LNCaP clone FGC (cell line): ENCODE measurements around the gene SLC39A5.

Experiments
- DNase-seq: peaks from one replicate; pipeline ENCODE4 v3.0.0-alpha.2; 2011; ENCODE audit warnings: low read depth
- H3K4me3 ChIP-seq: 2 replicates; pipeline ENCODE4 v1.5.1; 2011; ENCODE audit warnings: mild to moderate bottlenecking, low read depth, low read length, control low read depth
- TF ChIP-seq, protein P1 (sequence below): IDR thresholded peaks from 2 replicates; pipeline ENCODE4 v1.5.1; 2012; ENCODE audit warnings: mild to moderate bottlenecking; ENCODE audit not compliant: control insufficient read depth, insufficient read depth; ENCODE audit errors: extremely low read depth

Gene SLC39A5

GRCh38 chr12:56202838-56203237, 27.0 kb upstream of the SLC39A5 start:
- TF ChIP-seq, protein P1, sequence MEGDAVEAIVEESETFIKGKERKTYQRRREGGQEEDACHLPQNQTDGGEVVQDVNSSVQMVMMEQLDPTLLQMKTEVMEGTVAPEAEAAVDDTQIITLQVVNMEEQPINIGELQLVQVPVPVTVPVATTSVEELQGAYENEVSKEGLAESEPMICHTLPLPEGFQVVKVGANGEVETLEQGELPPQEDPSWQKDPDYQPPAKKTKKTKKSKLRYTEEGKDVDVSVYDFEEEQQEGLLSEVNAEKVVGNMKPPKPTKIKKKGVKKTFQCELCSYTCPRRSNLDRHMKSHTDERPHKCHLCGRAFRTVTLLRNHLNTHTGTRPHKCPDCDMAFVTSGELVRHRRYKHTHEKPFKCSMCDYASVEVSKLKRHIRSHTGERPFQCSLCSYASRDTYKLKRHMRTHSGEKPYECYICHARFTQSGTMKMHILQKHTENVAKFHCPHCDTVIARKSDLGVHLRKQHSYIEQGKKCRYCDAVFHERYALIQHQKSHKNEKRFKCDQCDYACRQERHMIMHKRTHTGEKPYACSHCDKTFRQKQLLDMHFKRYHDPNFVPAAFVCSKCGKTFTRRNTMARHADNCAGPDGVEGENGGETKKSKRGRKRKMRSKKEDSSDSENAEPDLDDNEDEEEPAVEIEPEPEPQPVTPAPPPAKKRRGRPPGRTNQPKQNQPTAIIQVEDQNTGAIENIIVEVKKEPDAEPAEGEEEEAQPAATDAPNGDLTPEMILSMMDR = no peak
- no peak overlapping the region for H3K4me3 ChIP-seq
- no peak for DNase-seq

DNA sequence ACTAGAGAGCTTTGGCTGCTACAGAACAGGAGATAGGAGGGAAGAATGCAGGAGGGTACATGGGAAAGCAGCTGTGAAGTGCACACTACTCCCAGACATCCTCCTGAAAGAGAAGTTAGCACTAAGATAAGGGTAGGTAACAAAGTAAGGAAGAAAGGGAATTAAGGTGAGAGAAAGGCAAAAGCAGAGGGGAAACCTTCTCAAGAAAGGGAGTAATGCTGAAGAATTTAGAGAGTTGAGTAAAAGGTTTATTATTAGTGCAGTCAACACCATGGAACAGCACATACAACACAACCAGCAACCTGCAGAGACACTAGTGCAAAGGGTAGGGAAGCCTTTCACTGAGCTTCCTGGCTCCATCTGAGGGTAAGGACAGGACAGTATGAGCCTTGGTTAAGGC, 25.6 kb upstream of the SLC39A5 start:
- H3K4me3 ChIP-seq = no peak overlapping the region
- no peak for DNase-seq
- TF ChIP-seq, protein P1 = no peak

DNA sequence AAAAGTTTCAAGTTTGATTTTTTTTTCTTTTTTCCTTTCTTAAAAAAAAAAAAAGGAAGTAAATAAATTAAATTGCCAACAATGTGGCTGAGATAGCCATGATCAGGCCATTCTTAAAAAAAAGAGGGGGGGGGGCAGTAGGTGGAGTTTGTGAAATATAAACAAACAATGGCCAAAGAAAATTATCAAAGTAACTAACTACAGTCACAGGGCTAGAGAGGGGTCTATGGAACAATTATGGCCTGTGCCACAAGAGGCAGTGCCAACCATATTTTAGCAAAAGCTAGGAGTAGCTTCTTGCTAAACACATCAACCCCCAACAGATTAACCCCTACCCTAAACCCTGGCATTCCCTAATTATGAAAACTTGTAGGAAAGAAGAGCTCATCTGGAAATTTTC, 24.4 kb upstream of the SLC39A5 start:
- TF ChIP-seq, protein P1 = no peak
- no peak for DNase-seq
- no peak overlapping the region for H3K4me3 ChIP-seq

DNA sequence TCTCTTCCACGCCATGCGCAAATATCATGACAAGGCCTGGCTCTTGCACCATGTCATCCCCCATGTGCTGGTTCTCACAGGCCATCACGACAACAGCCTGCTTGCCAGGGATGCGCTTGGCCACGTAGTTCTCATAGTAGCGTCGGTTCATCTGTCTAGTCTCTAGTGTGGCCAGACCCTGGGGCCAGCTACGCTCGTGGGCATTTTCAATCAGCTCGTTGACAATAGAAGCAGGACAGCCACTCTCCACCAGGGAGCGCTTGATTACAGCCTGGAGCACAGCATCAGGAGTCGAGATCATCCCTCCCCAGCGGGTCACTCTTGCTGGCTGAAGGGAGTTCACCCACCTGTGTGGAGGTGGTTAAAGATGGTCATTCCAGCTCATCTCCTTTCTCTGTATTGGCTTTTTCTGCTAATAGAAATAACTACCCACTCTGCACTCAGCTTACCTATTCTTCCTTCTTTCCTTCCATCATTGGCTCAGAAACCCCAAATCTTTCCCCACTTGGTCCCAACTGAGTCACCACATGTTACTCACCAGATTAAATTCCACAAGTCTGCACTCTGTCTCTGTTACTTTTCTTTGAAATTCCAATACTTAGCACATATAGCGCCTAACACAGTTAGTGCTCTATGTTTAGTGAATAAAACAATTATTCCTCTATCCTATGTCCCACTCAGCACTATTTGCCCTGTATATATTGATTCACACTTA, 23.2 kb upstream of the SLC39A5 start:
- H3K4me3 ChIP-seq = no peak overlapping the region
- TF ChIP-seq, protein P1 = peak; percentile 34
- no peak for DNase-seq

DNA sequence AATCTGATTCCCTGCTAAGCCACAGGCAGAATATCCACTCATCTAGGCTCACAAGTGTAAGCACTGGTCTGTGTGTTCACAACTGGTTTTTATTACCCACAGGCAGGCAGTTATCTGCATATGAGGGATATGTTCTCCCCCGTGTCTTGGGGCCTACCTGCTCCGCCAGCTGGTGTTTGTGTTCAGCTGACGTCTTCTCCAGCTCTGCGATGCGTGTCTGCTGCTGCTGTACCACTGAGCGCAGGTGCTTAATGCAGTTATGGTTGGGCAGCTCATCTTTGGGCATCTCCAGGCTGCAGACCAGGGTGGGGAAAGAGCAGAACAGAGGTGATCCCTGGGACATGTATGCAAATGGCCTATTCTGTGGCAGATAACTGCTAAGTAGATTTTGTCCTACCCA, 21.8 kb upstream of the SLC39A5 start:
- no peak overlapping the region for H3K4me3 ChIP-seq
- TF ChIP-seq, protein P1 = no peak
- DNase-seq = no peak

DNA sequence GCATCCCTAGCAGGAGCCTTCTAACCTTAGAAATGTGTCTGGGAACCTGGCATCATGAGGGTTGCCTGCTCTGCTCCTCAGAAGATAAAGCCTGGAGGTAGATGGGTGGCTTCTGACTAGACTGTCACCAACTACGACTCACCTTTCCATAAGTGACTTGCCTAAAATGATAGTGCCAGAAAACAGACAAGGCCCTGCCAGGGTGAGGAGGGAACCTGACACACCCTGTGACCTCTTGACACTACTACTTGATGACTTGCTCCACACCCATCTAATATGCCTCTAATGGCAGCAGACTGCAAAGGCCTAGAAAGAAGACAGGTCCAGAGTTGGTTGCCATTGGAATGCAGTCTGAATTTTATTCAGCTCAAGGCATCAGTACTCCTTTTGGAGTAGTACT, 17.5 kb upstream of the SLC39A5 start:
- TF ChIP-seq, protein P1 = no peak
- DNase-seq = no peak
- no peak overlapping the region for H3K4me3 ChIP-seq

GRCh38 chr12:56213878-56214277, 16.0 kb upstream of the SLC39A5 start:
- TF ChIP-seq, protein P1 = no peak
- peak; percentile 71 for DNase-seq
- H3K4me3 ChIP-seq = no peak overlapping the region
